Endothelial cell of umbilical vein (primary cell): ENCODE data around the gene LRP10.

Source experiments
- POLR2A ChIP-seq: IDR thresholded peaks from 2 replicates; pipeline ENCODE4 v1.6.1; 2012; ENCODE audit warnings: low read depth, mild to moderate bottlenecking, control low read depth, low read length
- POLR2AphosphoS5 ChIP-seq: IDR thresholded peaks from 2 replicates; pipeline ENCODE4 v1.6.1; 2012; ENCODE audit warnings: low read depth, mild to moderate bottlenecking, control low read depth, low read length, moderate library complexity; ENCODE audit not compliant: insufficient read depth
- TF ChIP-seq, protein P1 (sequence below), 2 donors: IDR thresholded peaks; 1 replicate in 1 of 2; 2 replicates in 1 of 2; pipeline ENCODE4 v1.5.1; 2011; ENCODE audit warnings: low read length in 2 of 2, mild to moderate bottlenecking in 2 of 2, moderate library complexity in 2 of 2, control low read depth in 1 of 2, inconsistent platforms in 1 of 2, low read depth in 1 of 2; ENCODE audit not compliant: insufficient read depth in 1 of 2; ENCODE audit errors: extremely low read depth in 1 of 2

DNA sequence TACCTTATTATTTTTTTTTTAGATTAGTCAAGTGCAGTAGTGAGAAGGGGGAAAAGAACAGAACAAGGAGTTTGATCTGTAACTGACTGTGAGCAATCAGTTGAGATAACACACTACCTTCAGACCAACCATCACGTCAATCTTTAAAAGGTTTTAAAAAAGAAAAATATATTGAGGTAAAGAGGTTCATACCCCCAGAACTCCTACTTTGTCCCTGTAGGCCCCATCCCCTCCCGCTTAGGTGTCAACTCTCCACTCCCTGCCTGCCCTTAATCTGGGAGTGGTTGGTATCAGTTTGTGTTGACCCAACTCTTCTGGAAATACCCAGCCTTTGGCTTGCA lies 19.0 kb upstream of the LRP10 start:
- TF ChIP-seq, protein P1, sequence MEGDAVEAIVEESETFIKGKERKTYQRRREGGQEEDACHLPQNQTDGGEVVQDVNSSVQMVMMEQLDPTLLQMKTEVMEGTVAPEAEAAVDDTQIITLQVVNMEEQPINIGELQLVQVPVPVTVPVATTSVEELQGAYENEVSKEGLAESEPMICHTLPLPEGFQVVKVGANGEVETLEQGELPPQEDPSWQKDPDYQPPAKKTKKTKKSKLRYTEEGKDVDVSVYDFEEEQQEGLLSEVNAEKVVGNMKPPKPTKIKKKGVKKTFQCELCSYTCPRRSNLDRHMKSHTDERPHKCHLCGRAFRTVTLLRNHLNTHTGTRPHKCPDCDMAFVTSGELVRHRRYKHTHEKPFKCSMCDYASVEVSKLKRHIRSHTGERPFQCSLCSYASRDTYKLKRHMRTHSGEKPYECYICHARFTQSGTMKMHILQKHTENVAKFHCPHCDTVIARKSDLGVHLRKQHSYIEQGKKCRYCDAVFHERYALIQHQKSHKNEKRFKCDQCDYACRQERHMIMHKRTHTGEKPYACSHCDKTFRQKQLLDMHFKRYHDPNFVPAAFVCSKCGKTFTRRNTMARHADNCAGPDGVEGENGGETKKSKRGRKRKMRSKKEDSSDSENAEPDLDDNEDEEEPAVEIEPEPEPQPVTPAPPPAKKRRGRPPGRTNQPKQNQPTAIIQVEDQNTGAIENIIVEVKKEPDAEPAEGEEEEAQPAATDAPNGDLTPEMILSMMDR (IDR thresholded peaks at IDR 0.05; ENCODE audit: extremely low read depth in 1 of 2, insufficient read depth in 1 of 2, low read depth in 1 of 2, low read length in 2 of 2) = no peak
- TF ChIP-seq POLR2AphosphoS5 (no peak), POLR2A (no peak)
